DMS153 (cell line): ENCODE results near the gene ZNF177.

Experiments
- DNase-seq: peaks from one replicate; lab custom pipeline; 2025; lab: John Stamatoyannopoulos, UW

The ZNF177 gene

GRCh38 chr19:9430444-9430843 lies 67.6 kb downstream of the ZNF177 start:
- DNase-seq, result no peak

DNA sequence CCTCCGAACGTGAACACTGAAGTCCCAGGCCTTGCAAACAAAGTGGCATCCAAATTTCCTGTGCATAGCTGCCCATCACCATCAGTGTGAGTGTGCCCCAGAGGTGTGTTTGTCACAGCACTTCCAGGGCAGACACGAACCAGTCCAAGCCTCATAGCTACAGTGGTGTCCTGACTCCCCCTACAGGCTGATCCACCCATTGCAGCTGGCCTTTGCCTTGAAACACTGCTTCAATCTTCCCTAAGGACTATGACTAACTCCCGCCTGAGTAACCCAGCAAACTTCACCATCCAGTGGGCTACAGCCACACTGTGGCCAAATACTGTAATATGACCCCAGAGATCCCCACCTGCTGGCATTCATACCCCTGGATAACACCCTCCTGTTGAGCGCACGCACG lies 68.7 kb downstream of the ZNF177 start:
- no peak for DNase-seq
